Transverse colon (tissue), 4 donors: ENCODE results near the gene ZFAND4. TPM values are rescaled to one million over a fixed set of nuclear protein-coding genes. Genes with fewer than 3 reads are reported as not detected.

Experiments used
- DNase-seq: peaks from one replicate; pipeline ENCODE4 v3.0.0-alpha.2; 2019
- H3K27ac ChIP-seq, 4 donors: fragments of 200-600 bp; sonication (generic); 2 replicates each; pipeline ENCODE4 v1.5.1; 2016 to 2018; ENCODE audit warnings: inconsistent platforms in 4 of 4
- H3K27me3 ChIP-seq: fragments of 200-600 bp; sonication (generic); 2 replicates; pipeline ENCODE4 v1.5.1; 2017; ENCODE audit warnings: inconsistent platforms
- H3K36me3 ChIP-seq, 4 donors: fragments of 200-600 bp; sonication (generic); 2 replicates each; pipeline ENCODE4 v1.5.1; 2017 to 2019; ENCODE audit warnings: inconsistent platforms in 4 of 4
- H3K4me1 ChIP-seq, 4 donors: fragments of 200-600 bp; sonication (generic); 2 replicates each; pipeline ENCODE4 v1.5.1; 2017 to 2020; ENCODE audit warnings: inconsistent platforms in 4 of 4
- H3K4me3 ChIP-seq, 4 donors: fragments of 200-600 bp; sonication (generic); 1 replicate in 1 of 4; 2 replicates in 3 of 4; pipeline versions ENCODE4 v1.5.1 to v1.6.1; 2017 to 2019; ENCODE audit warnings: inconsistent platforms in 4 of 4
- H3K9me3 ChIP-seq, 2 donors: fragments of 200-600 bp; sonication (generic); 2 replicates each; pipeline ENCODE4 v1.5.1; 2017 to 2019; ENCODE audit warnings: inconsistent platforms in 2 of 2
- CTCF ChIP-seq, 5 experiments: fragments of 200-600 bp in 3 of 5; fragments of 450-650 bp in 2 of 5; sonication (generic) in 3 of 5; IDR thresholded peaks; 1 replicate in 2 of 5; 2 replicates in 3 of 5; pipeline ENCODE4 v1.5.1; 2016 to 2017; ENCODE audit warnings: antibody characterized with exemption in 5 of 5, inconsistent platforms in 3 of 5, mild to moderate bottlenecking in 2 of 5, moderate library complexity in 1 of 5
- EP300 ChIP-seq: sonication (generic); formaldehyde crosslinking; IDR thresholded peaks from one replicate; pipeline ENCODE4 v1.6.1; 2017; ENCODE audit warnings: antibody characterized with exemption, low read depth
- POLR2A ChIP-seq: fragments of 450-650 bp; IDR thresholded peaks from one replicate; pipeline ENCODE4 v1.6.1; 2016; ENCODE audit warnings: antibody characterized with exemption, mild to moderate bottlenecking, moderate library complexity
- POLR2AphosphoS5 ChIP-seq, 3 donors: sonication (generic); formaldehyde crosslinking; IDR thresholded peaks; one replicate each; pipeline ENCODE4 v1.6.1; 2016; ENCODE audit warnings: antibody characterized with exemption in 3 of 3
- WGBS, 2 donors: methylation state at CpG; one replicate each; pipeline ENCODE4 v1.1.5; 2018; ENCODE audit warnings: low coverage in 1 of 2; 5-methylcytosine and 5-hydroxymethylcytosine counted together
- in situ Hi-C, 4 donors: fragments of 200-750 bp; cut with MboI; loops; one replicate each; pipeline versions ENCODE4 v1.15.0 to v1.15.1; 2017; ENCODE audit warnings: low sequenced_read_pairs in 3 of 4, low pct_ligation_motif_present in 1 of 4, low pct_unique_long_range_greater_than_20kb in 1 of 4
- intact Hi-C: fragments of 100-400 bp; cut with DNase I; formaldehyde crosslinking; loops from one replicate; pipeline ENCODE4 v1.15.1; 2023; ENCODE audit warnings: low total_unique reads
- total RNA-seq, 4 donors: library from RNA; depleted of rRNA; stranded (reverse); fragments of >200 nt; gene quantifications; one replicate each; pipeline ENCODE4 v1.1.0, GENCODE V29; 2016

ZFAND4 gene
- total RNA-seq, 4 donors from 2014 or later: 9.0 to 34.4 (median 21.4) TPM

GRCh38 chr10:45589009-45589408 lies 83.6 kb downstream of the ZFAND4 start:
- in situ Hi-C loops (no loop called here), intact Hi-C loops (no loop called here)
- TF ChIP-seq POLR2A (no peak), EP300 (no peak), CTCF (IDR thresholded peaks at IDR 0.05) (no peak), POLR2AphosphoS5 (IDR thresholded peaks at IDR 0.05) (no peak)
- Histone ChIP-seq H3K4me3 (no peak overlapping the region), H3K9me3 (peaks cover 0 to 4% of the 10 kb centered on the region in 2 donors), H3K36me3 (peaks cover 0 to 7% (median 0%) of the 10 kb centered on the region in 4 donors), H3K27me3 (no peaks in the 10 kb centered on the region), H3K4me1 (peaks cover 4 to 35% (median 13%) of the 10 kb centered on the region in 4 donors), H3K27ac (no peak overlapping the region)
- DNase-seq: no peak

DNA sequence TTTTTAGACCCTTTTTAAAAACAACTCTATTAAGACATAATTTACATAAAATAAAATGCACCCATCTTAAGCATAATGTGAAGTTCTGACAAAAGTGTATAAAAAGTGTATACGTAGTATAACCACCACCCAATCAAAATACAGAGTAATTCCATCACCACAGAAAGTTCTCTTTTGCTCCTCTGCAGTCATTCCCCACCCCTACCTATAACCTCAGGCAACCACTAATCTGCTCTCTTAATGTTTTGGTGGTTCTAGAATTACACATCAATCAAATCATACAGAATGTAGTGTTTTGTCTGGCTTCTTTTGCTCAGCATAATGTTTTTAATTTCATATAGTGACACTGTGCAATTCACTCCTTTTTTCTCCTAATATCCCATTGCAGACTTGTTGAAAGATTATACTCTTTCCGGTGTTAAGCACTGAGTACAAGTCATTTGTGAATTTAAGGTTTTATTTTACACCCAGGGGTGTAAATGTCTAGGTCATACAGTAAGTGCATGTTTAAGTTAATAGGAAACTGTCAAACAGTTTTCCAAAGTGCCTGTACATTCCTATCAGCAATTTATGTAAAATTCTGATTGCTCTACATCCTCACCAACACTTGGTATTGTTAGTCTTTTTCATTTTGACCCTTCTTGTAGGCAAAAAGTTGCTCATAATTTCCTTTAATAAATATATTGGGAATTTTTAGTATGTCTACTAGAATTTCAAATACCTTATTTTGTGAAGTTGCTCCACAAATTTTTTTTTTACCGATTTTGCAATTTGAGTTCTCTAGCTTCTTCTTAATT lies 86.3 kb downstream of the ZFAND4 start:
- peaks cover 0 to 4% of the 10 kb centered on the region in 2 donors for H3K9me3 ChIP-seq
- no peaks in the 10 kb centered on the region for H3K27me3 ChIP-seq
- intact Hi-C loops: no loop called here
- no peak for DNase-seq
- WGBS, 2 donors: 89 to 98% methylated on average over 3 of the region's 3 CpGs
- peaks cover 8 to 24% (median 13%) of the 10 kb centered on the region in 4 donors for H3K4me1 ChIP-seq
- no peak overlapping the region for H3K27ac ChIP-seq
- no peak overlapping the region for H3K4me3 ChIP-seq
- TF ChIP-seq POLR2A (no peak), CTCF (IDR thresholded peaks at IDR 0.05) (no peak), POLR2AphosphoS5 (IDR thresholded peaks at IDR 0.05) (no peak), EP300 (no peak)
- peaks cover 0 to 7% (median 0%) of the 10 kb centered on the region in 4 donors for H3K36me3 ChIP-seq
- in situ Hi-C loops: no loop called here

- H3K27me3 ChIP-seq: no peaks in the 10 kb centered on the region
- no peak overlapping the region for H3K27ac ChIP-seq
- intact Hi-C loops: no loop called here
- no peak for DNase-seq
- no peak for TF ChIP-seq CTCF (IDR thresholded peaks at IDR 0.05)
- no peak for TF ChIP-seq EP300
- TF ChIP-seq POLR2A: no peak
- no peak for TF ChIP-seq POLR2AphosphoS5 (IDR thresholded peaks at IDR 0.05)
- peaks cover 0 to 6% (median 0%) of the 10 kb centered on the region in 4 donors for H3K36me3 ChIP-seq
- in situ Hi-C loops: no loop called here
- H3K9me3 ChIP-seq: peaks cover 0 to 4% of the 10 kb centered on the region in 2 donors
- peaks cover 8 to 23% (median 18%) of the 10 kb centered on the region in 4 donors for H3K4me1 ChIP-seq
- WGBS, 2 donors: 82 to 85% methylated on average over 2 of the region's 2 CpGs
- H3K4me3 ChIP-seq: no peak overlapping the region
These were observed 87.4 kb downstream of the ZFAND4 start for GRCh38 chr10:45585131-45585530.

GRCh38 chr10:45582386-45582781 lies 90.2 kb downstream of the ZFAND4 start:
- no peaks in the 10 kb centered on the region for H3K27me3 ChIP-seq
- no peak for DNase-seq
- H3K27ac ChIP-seq: peak overlapping the region; percentile 15 to 79 (median 48)
- H3K9me3 ChIP-seq: peaks cover 0 to 4% of the 10 kb centered on the region in 2 donors
- TF ChIP-seq EP300: no peak
- no peak for TF ChIP-seq POLR2AphosphoS5 (IDR thresholded peaks at IDR 0.05)
- no peak for TF ChIP-seq CTCF (IDR thresholded peaks at IDR 0.05)
- TF ChIP-seq POLR2A: no peak
- 56 to 66% methylated on average over 1 of the region's 1 CpG for WGBS, 2 donors
- in situ Hi-C loops (no loop called here), intact Hi-C loops (no loop called here)
- H3K4me3 ChIP-seq: no peak overlapping the region
- no peaks in the 10 kb centered on the region for H3K36me3 ChIP-seq
- H3K4me1 ChIP-seq: peaks cover 8 to 23% (median 18%) of the 10 kb centered on the region in 4 donors
